ENCODE data around the gene HECW1. TPM values are rescaled to one million over a fixed set of nuclear protein-coding genes. Genes with fewer than 3 reads are reported as not detected.
"Not testable (repeated sequence)": the region's sequence is repeated elsewhere in the genome, so short reads cannot be mapped to it uniquely, and the experiment has no call there.

The HECW1 gene
- total and polyA plus RNA-seq, 5 donors from 2014 or later, result 0.11 to 0.68 (median 0.34) TPM; not detected in 1

DNA sequence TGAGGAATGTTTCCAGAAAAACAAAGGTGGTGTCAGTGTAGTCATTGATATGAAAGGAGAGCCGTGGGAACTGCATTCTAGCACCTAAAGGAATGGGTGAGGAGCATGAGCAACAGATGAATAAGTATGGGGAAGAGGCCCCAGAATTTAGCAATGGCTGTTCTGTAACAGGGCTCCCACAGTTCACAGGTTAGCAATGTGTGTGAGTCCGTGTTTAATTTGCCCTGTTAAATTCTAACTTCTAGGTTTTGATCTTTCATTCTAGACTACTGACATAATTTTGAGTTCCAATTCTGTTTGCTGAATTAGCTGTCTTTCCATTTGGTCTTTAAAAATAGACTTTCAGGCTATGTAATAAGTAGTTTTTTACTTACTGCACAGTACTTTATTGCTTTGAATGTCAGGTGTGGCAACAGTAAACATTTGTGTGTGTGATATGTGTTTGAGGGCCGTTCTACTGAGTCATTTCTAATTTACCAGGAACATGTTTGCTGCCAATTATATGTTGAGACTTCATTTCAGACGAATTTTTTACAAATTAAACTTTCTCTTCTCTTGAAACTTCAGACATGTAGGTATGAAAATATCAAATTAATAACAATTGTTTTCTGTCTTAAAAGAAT lies 479.2 kb downstream of the HECW1 start:
- no peak for ATAC-seq (ENCODE audit: low read depth in 2 of 2)

DNA sequence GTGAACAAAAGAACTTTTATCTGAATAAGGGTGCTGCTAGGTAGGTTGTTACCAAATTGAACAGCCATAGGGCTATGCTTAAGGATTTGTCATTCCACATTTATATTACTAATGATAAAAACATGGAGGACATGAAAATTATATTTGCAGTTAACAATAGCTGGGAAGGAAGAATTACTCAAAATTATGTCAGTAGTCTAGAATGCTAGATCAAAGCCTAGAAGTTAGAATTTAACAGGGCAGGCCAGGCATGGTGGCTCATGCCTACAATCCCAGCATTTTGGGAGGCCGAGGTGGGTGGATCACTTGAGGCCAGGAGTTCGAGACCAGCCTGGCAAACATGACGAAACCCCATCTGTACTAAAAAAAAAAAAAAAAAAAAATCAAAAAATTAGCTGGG lies 479.9 kb downstream of the HECW1 start:
- Mint-ChIP-seq H3K36me3 (peaks cover 21% of the 10 kb centered on the region), H3K27ac (peak overlapping the region in 1 of 3 donors; percentile 83), H3K4me1 (peaks cover 54 to 82% (median 71%) of the 10 kb centered on the region in 4 donors), H3K4me3 (peak overlapping the region; percentile 28 to 83 (median 66)), H3K9me3 (no peaks in the 10 kb centered on the region), H3K27me3 (no peaks in the 10 kb centered on the region)
- Histone ChIP-seq H3K27me3 (ENCODE audit: control insufficient read depth, insufficient read depth, low read length) (no peaks in the 10 kb centered on the region), H3K4me3 (ENCODE audit: low read depth, low read length) (peak overlapping the region; percentile 51), H3K27ac (ENCODE audit: insufficient read depth, low read length, poor library complexity, severe bottlenecking) (peak overlapping the region; percentile 17), H3K36me3 (ENCODE audit: control insufficient read depth, insufficient read depth, low read length) (peaks cover 18% of the 10 kb centered on the region), H3K9me3 (ENCODE audit: control insufficient read depth in 2 of 2, low read length in 2 of 2) (no peaks in the 10 kb centered on the region), H3K4me1 (ENCODE audit: control insufficient read depth, insufficient read depth, low read length, poor library complexity, severe bottlenecking) (peaks cover 81% of the 10 kb centered on the region)
- ATAC-seq (ENCODE audit: low read depth in 2 of 2) (no peak), DNase-seq (no peak)

More for the DNA sequence above, 479.2 kb downstream of the HECW1 start:
- Mint-ChIP-seq H3K27ac (peak overlapping the region; percentile 27 to 84 (median 83)), H3K4me3 (peak overlapping the region; percentile 72 to 83 (median 75)), H3K9me3 (no peaks in the 10 kb centered on the region), H3K4me1 (peaks cover 58 to 86% (median 72%) of the 10 kb centered on the region in 4 donors), H3K27me3 (no peaks in the 10 kb centered on the region), H3K36me3 (peaks cover 17% of the 10 kb centered on the region)
- H3K4me3 ChIP-seq (ENCODE audit: low read depth, low read length), result peak overlapping the region; percentile 51
- no peaks in the 10 kb centered on the region for H3K27me3 ChIP-seq (ENCODE audit: control insufficient read depth, insufficient read depth, low read length)
- no peak for DNase-seq
- peaks cover 84% of the 10 kb centered on the region for H3K4me1 ChIP-seq (ENCODE audit: control insufficient read depth, insufficient read depth, low read length, poor library complexity, severe bottlenecking)
- peak overlapping the region; percentile 17 for H3K27ac ChIP-seq (ENCODE audit: insufficient read depth, low read length, poor library complexity, severe bottlenecking)
- peaks cover 11% of the 10 kb centered on the region for H3K36me3 ChIP-seq (ENCODE audit: control insufficient read depth, insufficient read depth, low read length)
- H3K9me3 ChIP-seq (ENCODE audit: control insufficient read depth in 2 of 2, low read length in 2 of 2), result no peaks in the 10 kb centered on the region

DNA sequence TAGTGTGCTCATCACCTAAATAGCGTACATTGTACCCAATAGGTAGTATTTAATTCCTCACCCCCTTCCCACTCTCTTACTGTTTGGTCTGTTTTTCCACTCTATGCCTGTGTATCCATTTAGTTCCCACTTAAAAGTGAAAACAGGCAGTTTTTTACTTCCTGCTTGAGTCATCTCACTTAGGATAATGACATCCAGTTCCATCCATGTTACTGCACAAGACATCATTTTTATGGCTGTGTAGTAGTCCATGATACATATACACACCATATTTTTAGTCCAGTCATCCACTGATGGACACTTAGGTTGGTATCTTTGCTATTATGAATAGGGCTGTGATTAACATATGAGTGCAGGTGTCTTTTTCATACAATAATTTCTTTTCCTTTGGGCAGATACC lies 480.6 kb downstream of the HECW1 start:
- H3K4me3 Mint-ChIP-seq, result peak overlapping the region in 3 of 4 donors; percentile 58 to 82 (median 71)
- H3K36me3 Mint-ChIP-seq, result peaks cover 21% of the 10 kb centered on the region
- H3K27me3 Mint-ChIP-seq, result no peaks in the 10 kb centered on the region
- no peaks in the 10 kb centered on the region for H3K27me3 ChIP-seq (ENCODE audit: control insufficient read depth, insufficient read depth, low read length)
- no peaks in the 10 kb centered on the region for H3K9me3 Mint-ChIP-seq
- H3K4me3 ChIP-seq (ENCODE audit: low read depth, low read length), result peak overlapping the region; percentile 4
- ATAC-seq (ENCODE audit: low read depth in 2 of 2), result no peak
- peaks cover 24% of the 10 kb centered on the region for H3K36me3 ChIP-seq (ENCODE audit: control insufficient read depth, insufficient read depth, low read length)
- H3K4me1 ChIP-seq (ENCODE audit: control insufficient read depth, insufficient read depth, low read length, poor library complexity, severe bottlenecking), result peaks cover 74% of the 10 kb centered on the region
- DNase-seq, result no peak
- peak overlapping the region; percentile 43 to 90 (median 76) for H3K27ac Mint-ChIP-seq
- H3K27ac ChIP-seq (ENCODE audit: insufficient read depth, low read length, poor library complexity, severe bottlenecking), result peak overlapping the region; percentile 28
- H3K9me3 ChIP-seq (ENCODE audit: control insufficient read depth in 2 of 2, low read length in 2 of 2), result no peaks in the 10 kb centered on the region
- H3K4me1 Mint-ChIP-seq, result peaks cover 54 to 78% (median 68%) of the 10 kb centered on the region in 4 donors

DNA sequence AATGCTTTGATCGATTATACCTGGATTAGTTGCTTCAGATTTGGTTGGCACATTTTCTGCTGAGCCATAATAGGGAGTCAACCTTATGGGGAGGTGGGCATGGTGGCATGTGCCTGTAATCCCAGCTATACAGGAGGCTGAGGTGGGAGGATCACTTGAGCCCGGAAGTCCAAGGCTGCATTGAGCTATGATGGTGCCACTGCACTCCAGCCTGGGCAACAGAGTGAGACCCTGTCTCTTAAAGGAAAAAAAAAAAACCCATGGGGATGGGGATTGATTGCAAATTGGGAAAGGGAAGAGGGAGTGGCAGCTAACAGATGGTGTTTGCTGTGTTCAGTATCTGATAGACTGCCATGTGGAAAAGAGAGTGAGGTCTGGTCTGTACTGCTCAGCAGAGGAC lies 481.6 kb downstream of the HECW1 start:
- Mint-ChIP-seq H3K27me3 (no peaks in the 10 kb centered on the region), H3K9me3 (no peaks in the 10 kb centered on the region), H3K4me3 (peak overlapping the region; percentile 58 to 88 (median 76)), H3K36me3 (peaks cover 29% of the 10 kb centered on the region), H3K4me1 (peaks cover 51 to 73% (median 64%) of the 10 kb centered on the region in 4 donors), H3K27ac (peak overlapping the region; percentile 87 to 95 (median 90))
- DNase-seq (no peak), ATAC-seq (ENCODE audit: low read depth in 2 of 2) (no peak)
- Histone ChIP-seq H3K4me3 (ENCODE audit: low read depth, low read length) (peak overlapping the region; percentile 56), H3K9me3 (ENCODE audit: control insufficient read depth in 2 of 2, low read length in 2 of 2) (no peaks in the 10 kb centered on the region), H3K36me3 (ENCODE audit: control insufficient read depth, insufficient read depth, low read length) (peaks cover 33% of the 10 kb centered on the region), H3K27ac (ENCODE audit: insufficient read depth, low read length, poor library complexity, severe bottlenecking) (no peak overlapping the region), H3K4me1 (ENCODE audit: control insufficient read depth, insufficient read depth, low read length, poor library complexity, severe bottlenecking) (peaks cover 64% of the 10 kb centered on the region), H3K27me3 (ENCODE audit: control insufficient read depth, insufficient read depth, low read length) (no peaks in the 10 kb centered on the region)

DNA sequence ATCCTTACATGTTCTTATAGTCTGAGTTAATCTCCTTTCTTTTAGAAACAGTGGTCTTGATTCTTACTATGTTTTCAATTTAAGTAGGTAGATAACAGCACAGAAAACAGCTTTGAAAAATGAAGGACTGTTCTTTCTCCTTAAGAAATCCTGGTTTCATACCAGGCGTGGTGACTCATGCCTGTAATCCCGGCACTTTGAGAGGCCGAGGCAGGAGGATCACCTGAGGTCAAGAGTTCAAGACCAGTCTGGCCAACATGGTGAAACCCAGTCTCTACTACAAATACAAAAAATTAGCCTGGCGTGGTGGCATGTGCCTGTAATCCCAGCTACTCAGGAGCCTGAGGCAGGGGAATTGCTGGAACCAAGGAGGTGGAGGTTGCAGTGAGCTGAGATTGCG lies 484.0 kb downstream of the HECW1 start:
- peaks cover 37% of the 10 kb centered on the region for H3K36me3 Mint-ChIP-seq
- H3K4me3 Mint-ChIP-seq, result peak overlapping the region in 1 of 4 donors; percentile 9
- peaks cover 52% of the 10 kb centered on the region for H3K4me1 ChIP-seq (ENCODE audit: control insufficient read depth, insufficient read depth, low read length, poor library complexity, severe bottlenecking)
- H3K27me3 Mint-ChIP-seq; H3K9me3 ChIP-seq (ENCODE audit: control insufficient read depth in 2 of 2, low read length in 2 of 2); H3K27ac Mint-ChIP-seq; H3K27me3 ChIP-seq (ENCODE audit: control insufficient read depth, insufficient read depth, low read length); H3K27ac ChIP-seq (ENCODE audit: insufficient read depth, low read length, poor library complexity, severe bottlenecking); H3K4me3 ChIP-seq (ENCODE audit: low read depth, low read length); H3K9me3 Mint-ChIP-seq; ATAC-seq (ENCODE audit: low read depth in 2 of 2); DNase-seq: not testable (repeated sequence)
- H3K36me3 ChIP-seq (ENCODE audit: control insufficient read depth, insufficient read depth, low read length), result peaks cover 51% of the 10 kb centered on the region
- peaks cover 45 to 64% (median 56%) of the 10 kb centered on the region in 4 donors for H3K4me1 Mint-ChIP-seq

DNA sequence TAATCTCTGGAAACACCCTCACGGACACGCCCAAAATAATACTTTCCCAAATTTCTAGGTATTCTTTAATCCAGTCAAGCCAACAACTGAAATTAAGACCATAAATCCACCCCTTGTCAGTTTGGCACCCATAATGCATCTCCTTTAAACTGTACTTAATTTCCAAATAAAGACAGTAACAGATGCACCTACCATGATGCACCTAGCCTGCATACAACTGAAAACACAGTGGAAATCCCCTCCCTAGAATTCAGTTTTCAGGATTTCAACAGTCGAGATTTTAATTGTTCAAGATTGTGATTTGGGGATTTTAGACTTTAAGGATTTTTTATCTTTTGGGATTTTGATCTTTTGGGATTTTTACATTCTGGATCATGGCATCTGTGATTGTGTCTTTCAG lies 487.6 kb downstream of the HECW1 start:
- ATAC-seq (ENCODE audit: low read depth in 2 of 2) (no peak), DNase-seq (no peak)
- peaks cover 63% of the 10 kb centered on the region for H3K36me3 ChIP-seq (ENCODE audit: control insufficient read depth, insufficient read depth, low read length)
- H3K27me3 ChIP-seq (ENCODE audit: control insufficient read depth, insufficient read depth, low read length), result no peaks in the 10 kb centered on the region
- Mint-ChIP-seq H3K4me3 (no peak overlapping the region), H3K27ac (peak overlapping the region in 1 of 3 donors; percentile 13), H3K27me3 (no peaks in the 10 kb centered on the region), H3K9me3 (no peaks in the 10 kb centered on the region), H3K36me3 (peaks cover 38% of the 10 kb centered on the region), H3K4me1 (peaks cover 29 to 38% (median 34%) of the 10 kb centered on the region in 4 donors)
- H3K4me1 ChIP-seq (ENCODE audit: control insufficient read depth, insufficient read depth, low read length, poor library complexity, severe bottlenecking), result peaks cover 51% of the 10 kb centered on the region
- no peak overlapping the region for H3K27ac ChIP-seq (ENCODE audit: insufficient read depth, low read length, poor library complexity, severe bottlenecking)
- no peak overlapping the region for H3K4me3 ChIP-seq (ENCODE audit: low read depth, low read length)
- no peaks in the 10 kb centered on the region for H3K9me3 ChIP-seq (ENCODE audit: control insufficient read depth in 2 of 2, low read length in 2 of 2)

DNA sequence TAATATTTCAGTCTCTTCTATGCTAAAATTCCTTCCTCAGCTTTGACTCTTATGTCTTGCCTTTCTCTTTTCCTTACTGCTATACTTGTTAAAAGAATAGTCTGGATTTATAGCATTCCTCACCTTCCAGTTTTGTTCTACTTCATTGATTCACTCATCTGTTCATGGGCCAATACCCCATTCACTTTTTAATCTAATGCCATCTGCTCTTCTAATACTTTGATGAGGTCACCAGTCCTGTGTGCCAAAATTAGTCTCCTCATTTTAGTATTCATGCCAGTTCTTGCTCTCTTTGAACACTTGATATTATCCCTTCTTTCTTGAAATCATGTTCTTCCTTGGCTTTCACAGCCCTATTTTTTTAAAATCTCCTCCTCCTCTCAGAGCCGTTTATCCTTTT lies 489.8 kb downstream of the HECW1 start:
- H3K9me3 Mint-ChIP-seq, result no peaks in the 10 kb centered on the region
- Histone ChIP-seq H3K27me3 (ENCODE audit: control insufficient read depth, insufficient read depth, low read length) (no peaks in the 10 kb centered on the region), H3K4me1 (ENCODE audit: control insufficient read depth, insufficient read depth, low read length, poor library complexity, severe bottlenecking) (peaks cover 48% of the 10 kb centered on the region), H3K9me3 (ENCODE audit: control insufficient read depth in 2 of 2, low read length in 2 of 2) (no peaks in the 10 kb centered on the region), H3K36me3 (ENCODE audit: control insufficient read depth, insufficient read depth, low read length) (peaks cover 46% of the 10 kb centered on the region), H3K27ac (ENCODE audit: insufficient read depth, low read length, poor library complexity, severe bottlenecking) (no peak overlapping the region), H3K4me3 (ENCODE audit: low read depth, low read length) (no peak overlapping the region)
- DNase-seq, result no peak
- no peak overlapping the region for H3K27ac Mint-ChIP-seq
- no peak for ATAC-seq (ENCODE audit: low read depth in 2 of 2)
- H3K27me3 Mint-ChIP-seq, result no peaks in the 10 kb centered on the region
- no peak overlapping the region for H3K4me3 Mint-ChIP-seq
- peaks cover 32 to 41% (median 37%) of the 10 kb centered on the region in 4 donors for H3K4me1 Mint-ChIP-seq
- peaks cover 26% of the 10 kb centered on the region for H3K36me3 Mint-ChIP-seq

DNA sequence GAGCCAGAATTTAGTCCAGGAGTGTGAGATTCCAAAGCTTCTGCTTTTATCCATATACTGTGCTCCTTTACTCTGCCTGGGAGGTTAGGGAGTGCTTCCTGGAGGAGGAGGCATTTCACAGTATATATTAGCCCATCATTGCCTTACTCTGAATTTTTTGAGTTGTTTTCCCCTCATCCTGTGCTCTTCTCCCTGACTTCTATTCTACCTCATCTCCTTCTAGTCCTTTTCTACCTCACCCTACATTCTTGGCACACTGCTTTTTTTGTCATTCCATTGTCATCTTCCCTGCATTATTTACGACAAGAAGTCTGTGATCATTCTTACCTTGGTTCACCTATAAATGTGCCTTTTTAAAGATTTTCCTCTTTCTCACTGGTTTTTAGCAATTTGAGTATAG lies 491.8 kb downstream of the HECW1 start:
- Mint-ChIP-seq H3K36me3 (peaks cover 27% of the 10 kb centered on the region), H3K4me1 (peaks cover 36 to 46% (median 39%) of the 10 kb centered on the region in 4 donors)
- no peak overlapping the region for H3K27ac ChIP-seq (ENCODE audit: insufficient read depth, low read length, poor library complexity, severe bottlenecking)

More for the DNA sequence above, 491.8 kb downstream of the HECW1 start:
- no peaks in the 10 kb centered on the region for H3K9me3 ChIP-seq (ENCODE audit: control insufficient read depth in 2 of 2, low read length in 2 of 2)
- H3K9me3 Mint-ChIP-seq, result no peaks in the 10 kb centered on the region
- peak overlapping the region in 1 of 3 donors; percentile 25 for H3K27ac Mint-ChIP-seq
- H3K27me3 Mint-ChIP-seq, result no peaks in the 10 kb centered on the region
- DNase-seq, result no peak
- H3K27me3 ChIP-seq (ENCODE audit: control insufficient read depth, insufficient read depth, low read length), result no peaks in the 10 kb centered on the region
- H3K4me3 ChIP-seq (ENCODE audit: low read depth, low read length), result no peak overlapping the region
- peaks cover 47% of the 10 kb centered on the region for H3K4me1 ChIP-seq (ENCODE audit: control insufficient read depth, insufficient read depth, low read length, poor library complexity, severe bottlenecking)
- H3K4me3 Mint-ChIP-seq, result peak overlapping the region in 2 of 4 donors; percentile 7 to 35
- peaks cover 42% of the 10 kb centered on the region for H3K36me3 ChIP-seq (ENCODE audit: control insufficient read depth, insufficient read depth, low read length)
- no peak for ATAC-seq (ENCODE audit: low read depth in 2 of 2)
